B cell (primary cell): ENCODE data around the gene AGAP1. TPM values are rescaled to one million over a fixed set of nuclear protein-coding genes. Genes with fewer than 3 reads are reported as not detected.

ENCODE experiments used
- ATAC-seq: fragments of 200-7000 bp; cut with Tn5 transposase; one replicate; pipeline ENCODE4 v1.10.0; 2021; ENCODE audit warnings: low read depth, mild to moderate bottlenecking, moderate number of reproducible peaks, moderate library complexity
- CTCF ChIA-PET: fragments of 350-600 bp; sonication (Branson Sonifier 250); formaldehyde crosslinking; loops from one replicate; lab custom pipeline; 2021; ENCODE audit warnings: antibody characterized with exemption, inconsistent platforms; lab: Charles Lee
- POLR2A ChIA-PET: fragments of 350-600 bp; sonication (Branson Sonifier 250); formaldehyde crosslinking; loops from one replicate; lab custom pipeline; 2021; ENCODE audit warnings: antibody characterized with exemption; lab: Charles Lee
- DNase-seq: peaks from one replicate; pipeline ENCODE4 v3.0.0; 2013
- H2AFZ ChIP-seq: 2 replicates; pipeline ENCODE4 v1.6.1; 2012; ENCODE audit warnings: mild to moderate bottlenecking, low read depth, low read length; ENCODE audit not compliant: insufficient read depth, poor library complexity, severe bottlenecking
- H3K27ac ChIP-seq, 2 donors: 1 replicate in 1 of 2; 2 replicates in 1 of 2; pipeline ENCODE4 v1.5.1; 2012 to 2013; ENCODE audit warnings: low read length in 2 of 2, mild to moderate bottlenecking in 2 of 2, moderate library complexity in 1 of 2
- H3K27me3 ChIP-seq, 4 experiments: fragments of 200-600 bp in 1 of 4; sonication (generic) in 1 of 4; replicated peaks in 1 of 4; 1 replicate in 2 of 4; 2 replicates in 2 of 4; pipeline versions ENCODE4 v1.6.1 to v1.7.0; 2013 to 2016; ENCODE audit warnings: low read length in 3 of 4, mild to moderate bottlenecking in 2 of 4, mixed read lengths in 1 of 4, moderate library complexity in 1 of 4; ENCODE audit not compliant: insufficient read depth in 4 of 4, control insufficient read depth in 3 of 4; ENCODE audit errors: control extremely low read depth in 1 of 4
- H3K36me3 ChIP-seq, 2 experiments: replicated peaks in 1 of 2; 1 replicate in 1 of 2; 2 replicates in 1 of 2; pipeline versions ENCODE4 v1.6.1 to v1.7.1; 2013; ENCODE audit warnings: low read length in 1 of 2; ENCODE audit not compliant: insufficient read depth in 2 of 2, control insufficient read depth in 1 of 2; ENCODE audit errors: control extremely low read depth in 1 of 2, extremely low read depth in 1 of 2
- H3K4me1 ChIP-seq, 2 donors: fragments of 200-600 bp in 1 of 2; sonication (generic) in 1 of 2; 1 replicate in 1 of 2; 2 replicates in 1 of 2; pipeline versions ENCODE4 v1.5.1 to v1.6.1; 2013 to 2017; ENCODE audit warnings: low read length in 2 of 2; ENCODE audit not compliant: control insufficient read depth in 2 of 2, insufficient read depth in 2 of 2
- H3K4me2 ChIP-seq: replicated peaks from 2 replicates; pipeline ENCODE3; 2012; ENCODE audit warnings: mild to moderate bottlenecking, low read depth, low read length; ENCODE audit not compliant: poor library complexity, severe bottlenecking
- H3K4me3 ChIP-seq, 5 experiments: fragments of 200-600 bp in 1 of 5; sonication (generic) in 1 of 5; 1 replicate in 3 of 5; 2 replicates in 2 of 5; pipeline versions ENCODE4 v1.5.1 to v1.7.0; 2011 to 2016; ENCODE audit warnings: low read length in 4 of 5, mild to moderate bottlenecking in 4 of 5, low read depth in 2 of 5, control low read depth in 1 of 5, moderate library complexity in 1 of 5; ENCODE audit not compliant: insufficient read depth in 1 of 5; ENCODE audit errors: control extremely low read depth in 1 of 5, extremely low read depth in 1 of 5
- H3K79me2 ChIP-seq: fragments of 200-600 bp; sonication (generic); one replicate; pipeline ENCODE4 v1.6.0; 2016; ENCODE audit warnings: low read length; ENCODE audit not compliant: control insufficient read depth, insufficient read depth
- H3K9ac ChIP-seq: fragments of 200-600 bp; sonication (generic); 2 replicates; pipeline ENCODE4 v1.6.1; 2017; ENCODE audit warnings: mild to moderate bottlenecking, low read length, moderate library complexity
- H3K9me3 ChIP-seq, 3 donors: one replicate each; pipeline versions ENCODE4 v1.6.1 to v1.7.1; 2013; ENCODE audit warnings: low read length in 2 of 3; ENCODE audit not compliant: control insufficient read depth in 2 of 3, insufficient read depth in 1 of 3; ENCODE audit errors: control extremely low read depth in 1 of 3
- H4K20me1 ChIP-seq: 2 replicates; pipeline ENCODE4 v1.6.0; 2012; ENCODE audit warnings: mild to moderate bottlenecking, low read length; ENCODE audit not compliant: insufficient read depth, control insufficient read depth, poor library complexity, severe bottlenecking
- H3K27ac Mint-ChIP-seq: one replicate; pipeline ENCODE4 v1.8.0; 2021; ENCODE audit warnings: mixed read lengths
- H3K27me3 Mint-ChIP-seq: one replicate; pipeline ENCODE4 v1.8.0; 2021; ENCODE audit warnings: mixed read lengths
- H3K4me1 Mint-ChIP-seq: one replicate; pipeline ENCODE4 v1.8.0; 2021; ENCODE audit warnings: mixed read lengths
- H3K4me3 Mint-ChIP-seq: one replicate; pipeline ENCODE4 v1.8.0; 2021; ENCODE audit warnings: mixed read lengths
- H3K9me3 Mint-ChIP-seq: one replicate; pipeline ENCODE4 v1.8.0; 2022; ENCODE audit warnings: mixed read lengths; ENCODE audit not compliant: insufficient read depth
- EZH2 ChIP-seq: IDR thresholded peaks from 2 replicates; pipeline ENCODE4 v1.6.1; 2012; ENCODE audit warnings: borderline replicate concordance, low read depth, mild to moderate bottlenecking, moderate library complexity, low read length; ENCODE audit not compliant: insufficient read depth, poor library complexity, severe bottlenecking
- WGBS: methylation state at CpG from one replicate; pipeline ENCODE4 v1.1.5; 2013; ENCODE audit warnings: missing lambda C conversion rate; ENCODE audit not compliant: insufficient coverage; 5-methylcytosine and 5-hydroxymethylcytosine counted together
- intact Hi-C: fragments of 100-400 bp; cut with micrococcal nuclease; formaldehyde crosslinking; loops from one replicate; pipeline ENCODE4 v1.10.0; 2022
- polyA plus RNA-seq: library from polyadenylated mRNA; depleted of rRNA; stranded (reverse); fragments of >200 nt; gene quantifications from 2 replicates; pipeline ENCODE4 v1.2.3, GENCODE V29; 2012
- total RNA-seq, 2 donors: library from RNA; stranded (reverse); fragments of 120-200 nt in 1 of 2; gene quantifications; 1 replicate in 1 of 2; 2 replicates in 1 of 2; pipeline versions ENCODE4 v1.2.3 to v1.2.4, GENCODE V29; 2013 to 2022
- TF ChIP-seq, protein P1 (sequence below): fragments of 200-600 bp; IDR thresholded peaks from one replicate; pipeline ENCODE4 v1.8.0; 2022; ENCODE audit warnings: antibody characterized with exemption, mild to moderate bottlenecking

Gene AGAP1
- total and polyA plus RNA-seq, 2 donors (not counting 1 experiment from before 2014, with no cell fraction given), result 0.01 TPM; not detected in 1

DNA sequence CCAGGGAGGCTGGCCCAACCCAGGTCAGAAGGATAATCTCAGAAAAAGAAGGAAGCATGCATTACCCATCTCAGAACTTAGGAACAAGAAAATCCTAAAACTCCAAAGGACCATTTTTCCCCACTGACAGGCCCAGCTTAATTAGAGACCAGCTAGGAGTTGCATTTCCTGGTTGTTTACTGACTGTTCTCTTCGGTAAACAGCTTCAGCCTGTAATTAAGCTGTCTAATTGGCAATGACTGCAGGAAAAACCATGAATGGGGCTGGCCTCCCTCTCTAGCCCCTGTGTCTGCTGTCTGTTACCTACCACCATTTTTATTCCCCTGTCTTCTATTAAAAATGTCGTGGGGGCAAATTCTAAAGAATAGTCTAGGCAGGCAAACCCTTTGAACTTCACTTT lies 146.5 kb downstream of the AGAP1 start:
- POLR2A ChIA-PET, result no interaction called here
- Histone ChIP-seq H2AFZ (no peak overlapping the region), H4K20me1 (no peaks in the 10 kb centered on the region), H3K4me3 (no peak overlapping the region), H3K27me3 (peaks cover 0 to 4% (median 1%) of the 10 kb centered on the region in 4 experiments), H3K79me2 (no peaks in the 10 kb centered on the region), H3K4me1 (no peaks in the 10 kb centered on the region), H3K4me2 (no peak overlapping the region), H3K27ac (no peak overlapping the region), H3K36me3 (no peaks in the 10 kb centered on the region), H3K9ac (no peak overlapping the region), H3K9me3 (peaks cover 0 to under 1% (median 0%) of the 10 kb centered on the region in 3 donors)
- H3K27ac Mint-ChIP-seq, result no peak overlapping the region
- intact Hi-C loops, result no loop called here
- TF ChIP-seq, protein P1, sequence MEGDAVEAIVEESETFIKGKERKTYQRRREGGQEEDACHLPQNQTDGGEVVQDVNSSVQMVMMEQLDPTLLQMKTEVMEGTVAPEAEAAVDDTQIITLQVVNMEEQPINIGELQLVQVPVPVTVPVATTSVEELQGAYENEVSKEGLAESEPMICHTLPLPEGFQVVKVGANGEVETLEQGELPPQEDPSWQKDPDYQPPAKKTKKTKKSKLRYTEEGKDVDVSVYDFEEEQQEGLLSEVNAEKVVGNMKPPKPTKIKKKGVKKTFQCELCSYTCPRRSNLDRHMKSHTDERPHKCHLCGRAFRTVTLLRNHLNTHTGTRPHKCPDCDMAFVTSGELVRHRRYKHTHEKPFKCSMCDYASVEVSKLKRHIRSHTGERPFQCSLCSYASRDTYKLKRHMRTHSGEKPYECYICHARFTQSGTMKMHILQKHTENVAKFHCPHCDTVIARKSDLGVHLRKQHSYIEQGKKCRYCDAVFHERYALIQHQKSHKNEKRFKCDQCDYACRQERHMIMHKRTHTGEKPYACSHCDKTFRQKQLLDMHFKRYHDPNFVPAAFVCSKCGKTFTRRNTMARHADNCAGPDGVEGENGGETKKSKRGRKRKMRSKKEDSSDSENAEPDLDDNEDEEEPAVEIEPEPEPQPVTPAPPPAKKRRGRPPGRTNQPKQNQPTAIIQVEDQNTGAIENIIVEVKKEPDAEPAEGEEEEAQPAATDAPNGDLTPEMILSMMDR, result no peak
- no peak for TF ChIP-seq EZH2
- CTCF ChIA-PET, result no interaction called here
- H3K4me3 Mint-ChIP-seq, result no peak overlapping the region
- DNase-seq (no peak), ATAC-seq (no peak)
- no peaks in the 10 kb centered on the region for H3K4me1 Mint-ChIP-seq
- peaks cover 24% of the 10 kb centered on the region for H3K27me3 Mint-ChIP-seq
- H3K9me3 Mint-ChIP-seq, result no peaks in the 10 kb centered on the region
- no CpG with 5 or more reads among the region's 2 CpGs for WGBS

DNA sequence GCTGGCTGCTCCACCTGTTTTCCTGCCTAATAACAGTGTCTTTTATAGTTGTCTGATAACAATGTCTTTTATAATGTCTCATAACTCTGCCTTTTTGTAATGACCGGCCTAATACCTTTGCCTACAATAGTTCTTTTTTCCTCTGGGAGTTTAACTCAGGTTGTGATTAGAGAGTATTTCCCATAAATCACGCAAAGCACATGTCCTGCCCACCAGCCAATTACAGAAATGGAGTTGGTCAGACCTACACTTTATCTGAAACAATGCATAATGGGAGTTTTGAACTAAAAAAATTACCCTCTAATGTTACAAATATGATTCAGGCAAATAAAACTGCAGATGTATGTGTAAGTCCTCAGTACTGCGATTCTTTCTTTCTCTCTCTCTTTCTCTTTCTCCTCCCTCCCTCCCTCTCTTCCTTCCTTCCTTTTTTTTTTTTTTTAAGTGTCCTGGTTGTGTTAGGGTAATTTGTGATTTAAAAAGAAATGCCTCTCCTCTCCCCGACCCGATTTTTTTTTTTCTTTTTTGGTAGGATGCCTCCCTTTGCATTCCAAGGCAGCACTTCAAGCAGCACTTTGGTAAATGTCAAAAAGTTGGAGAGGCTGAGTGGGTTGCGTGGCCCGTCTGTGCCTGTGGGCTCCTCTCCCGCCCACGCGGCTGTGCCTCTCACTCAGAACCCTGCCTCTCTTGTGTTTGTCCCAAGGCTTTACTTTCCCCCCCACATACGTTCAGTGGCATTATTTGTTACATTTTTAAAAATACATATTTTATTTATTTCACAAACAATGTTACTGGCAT lies 147.3 kb downstream of the AGAP1 start:
- no CpG with 5 or more reads among the region's 11 CpGs for WGBS
- H3K27ac Mint-ChIP-seq, result no peak overlapping the region

More for the DNA sequence above, 147.3 kb downstream of the AGAP1 start:
- Mint-ChIP-seq H3K4me3 (no peak overlapping the region), H3K4me1 (no peaks in the 10 kb centered on the region), H3K27me3 (peaks cover 24% of the 10 kb centered on the region), H3K9me3 (no peaks in the 10 kb centered on the region)
- no peak overlapping the region for H2AFZ ChIP-seq
- H3K9ac ChIP-seq, result no peak overlapping the region
- TF ChIP-seq, protein P1, result no peak
- no peak for TF ChIP-seq EZH2
- H4K20me1 ChIP-seq, result no peaks in the 10 kb centered on the region
- H3K4me3 ChIP-seq, result no peak overlapping the region
- DNase-seq (no peak), ATAC-seq (no peak)
- H3K79me2 ChIP-seq, result no peaks in the 10 kb centered on the region
- POLR2A ChIA-PET, result no interaction called here
- no peak overlapping the region for H3K4me2 ChIP-seq
- no peaks in the 10 kb centered on the region for H3K4me1 ChIP-seq
- intact Hi-C loops, result no loop called here
- CTCF ChIA-PET, result no interaction called here
- no peak overlapping the region for H3K27ac ChIP-seq
- H3K9me3 ChIP-seq, result peaks cover 0 to 2% (median 0%) of the 10 kb centered on the region in 3 donors
- H3K27me3 ChIP-seq, result peaks cover 0 to 4% (median 1%) of the 10 kb centered on the region in 4 experiments
- H3K36me3 ChIP-seq, result no peaks in the 10 kb centered on the region
